Naive thymus-derived CD4-positive, alpha-beta T cell (primary cell): Measurements from ENCODE around the gene LSM4. TPM values are rescaled to one million over a fixed set of nuclear protein-coding genes. Genes with fewer than 3 reads are reported as not detected.

ENCODE experiments used
- ATAC-seq: fragments of 150-1000 bp; cut with Tn5 transposase; 2 replicates; pipeline ENCODE4 v1.10.0; 2021; ENCODE audit warnings: mild to moderate bottlenecking, moderate library complexity
- CTCF ChIA-PET: fragments of 350-600 bp; sonication (Branson Sonifier 250); formaldehyde crosslinking; loops from one replicate; lab custom pipeline; 2021; ENCODE audit warnings: antibody characterized with exemption; lab: Charles Lee
- POLR2A ChIA-PET: fragments of 350-600 bp; sonication (Branson Sonifier 250); formaldehyde crosslinking; loops from one replicate; lab custom pipeline; 2021; ENCODE audit warnings: antibody characterized with exemption, inconsistent platforms; lab: Charles Lee
- DNase-seq, 9 donors: peaks; one replicate each; pipeline versions ENCODE4 v3.0.0 to v3.0.0-alpha.2; 2020 to 2022; ENCODE audit warnings: mixed read lengths in 1 of 9
- H3K27ac ChIP-seq: one replicate; pipeline ENCODE4 v1.7.0; 2013; ENCODE audit warnings: mild to moderate bottlenecking, low read depth, low read length, moderate library complexity
- H3K27me3 ChIP-seq, 2 donors: one replicate each; pipeline ENCODE4 v1.7.0; 2013; ENCODE audit warnings: low read length in 2 of 2, mild to moderate bottlenecking in 2 of 2, moderate library complexity in 2 of 2; ENCODE audit not compliant: control insufficient read depth in 2 of 2, insufficient read depth in 2 of 2
- H3K36me3 ChIP-seq, 3 experiments: 1 replicate in 2 of 3; 2 replicates in 1 of 3; pipeline ENCODE4 v1.7.0; 2013; ENCODE audit warnings: low read length in 3 of 3, mild to moderate bottlenecking in 3 of 3, moderate library complexity in 1 of 3; ENCODE audit not compliant: insufficient read depth in 3 of 3, control insufficient read depth in 2 of 3
- H3K4me1 ChIP-seq, 2 donors: one replicate each; pipeline ENCODE4 v1.7.0; 2013; ENCODE audit warnings: low read length in 2 of 2, mild to moderate bottlenecking in 2 of 2, moderate library complexity in 1 of 2; ENCODE audit not compliant: control insufficient read depth in 2 of 2, insufficient read depth in 2 of 2
- H3K4me3 ChIP-seq: 2 replicates; pipeline ENCODE4 v1.7.0; 2013; ENCODE audit warnings: mild to moderate bottlenecking, low read length
- H3K9me3 ChIP-seq, 3 experiments: 1 replicate in 2 of 3; 2 replicates in 1 of 3; pipeline ENCODE4 v1.7.0; 2013; ENCODE audit warnings: low read length in 3 of 3; ENCODE audit not compliant: control insufficient read depth in 2 of 3
- H3K27ac Mint-ChIP-seq, 9 donors: one replicate each; pipeline ENCODE4 v1.8.0; 2020 to 2022; ENCODE audit warnings: mixed read lengths in 9 of 9, mild to moderate bottlenecking in 8 of 9, moderate library complexity in 5 of 9, inconsistent platforms in 2 of 9
- H3K27me3 Mint-ChIP-seq, 5 donors: one replicate each; pipeline ENCODE4 v1.8.0; 2021 to 2022; ENCODE audit warnings: mixed read lengths in 5 of 5, mild to moderate bottlenecking in 1 of 5
- H3K36me3 Mint-ChIP-seq, 5 donors: one replicate each; pipeline ENCODE4 v1.8.0; 2020 to 2022; ENCODE audit warnings: mixed read lengths in 5 of 5, mild to moderate bottlenecking in 3 of 5, inconsistent platforms in 1 of 5
- H3K4me1 Mint-ChIP-seq, 7 donors: one replicate each; pipeline ENCODE4 v1.8.0; 2020 to 2022; ENCODE audit warnings: mixed read lengths in 7 of 7, mild to moderate bottlenecking in 3 of 7, inconsistent platforms in 1 of 7
- H3K4me3 Mint-ChIP-seq, 10 donors: one replicate each; pipeline ENCODE4 v1.8.0; 2020 to 2022; ENCODE audit warnings: mild to moderate bottlenecking in 10 of 10, mixed read lengths in 10 of 10, moderate library complexity in 6 of 10, inconsistent platforms in 2 of 10
- H3K9me3 Mint-ChIP-seq, 11 donors: one replicate each; pipeline ENCODE4 v1.8.0; 2020 to 2022; ENCODE audit warnings: mixed read lengths in 11 of 11, mild to moderate bottlenecking in 4 of 11, inconsistent platforms in 1 of 11, moderate library complexity in 1 of 11
- intact Hi-C, 2 donors: fragments of 100-400 bp; cut with micrococcal nuclease; formaldehyde crosslinking; loops; one replicate each; pipeline ENCODE4 v1.15.1; 2023
- polyA plus RNA-seq, 2 donors: library from polyadenylated mRNA; unstranded; fragments of 300-500 nt; fragmentation: Illumina TruSeq; gene quantifications; one replicate each; pipeline ENCODE4 v1.2.3, GENCODE V29; 2021
- total RNA-seq, 6 experiments: library from RNA in 5 of 6; stranded (reverse) in 5 of 6; gene quantifications; 1 replicate in 5 of 6; 2 replicates in 1 of 6; pipeline ENCODE4 v1.2.3 and lab custom pipeline; 2021 to 2026

Gene LSM4
- total and polyA plus RNA-seq, 7 experiments from 2014 or later: 45.3 to 163 (median 67.5) TPM

DNA sequence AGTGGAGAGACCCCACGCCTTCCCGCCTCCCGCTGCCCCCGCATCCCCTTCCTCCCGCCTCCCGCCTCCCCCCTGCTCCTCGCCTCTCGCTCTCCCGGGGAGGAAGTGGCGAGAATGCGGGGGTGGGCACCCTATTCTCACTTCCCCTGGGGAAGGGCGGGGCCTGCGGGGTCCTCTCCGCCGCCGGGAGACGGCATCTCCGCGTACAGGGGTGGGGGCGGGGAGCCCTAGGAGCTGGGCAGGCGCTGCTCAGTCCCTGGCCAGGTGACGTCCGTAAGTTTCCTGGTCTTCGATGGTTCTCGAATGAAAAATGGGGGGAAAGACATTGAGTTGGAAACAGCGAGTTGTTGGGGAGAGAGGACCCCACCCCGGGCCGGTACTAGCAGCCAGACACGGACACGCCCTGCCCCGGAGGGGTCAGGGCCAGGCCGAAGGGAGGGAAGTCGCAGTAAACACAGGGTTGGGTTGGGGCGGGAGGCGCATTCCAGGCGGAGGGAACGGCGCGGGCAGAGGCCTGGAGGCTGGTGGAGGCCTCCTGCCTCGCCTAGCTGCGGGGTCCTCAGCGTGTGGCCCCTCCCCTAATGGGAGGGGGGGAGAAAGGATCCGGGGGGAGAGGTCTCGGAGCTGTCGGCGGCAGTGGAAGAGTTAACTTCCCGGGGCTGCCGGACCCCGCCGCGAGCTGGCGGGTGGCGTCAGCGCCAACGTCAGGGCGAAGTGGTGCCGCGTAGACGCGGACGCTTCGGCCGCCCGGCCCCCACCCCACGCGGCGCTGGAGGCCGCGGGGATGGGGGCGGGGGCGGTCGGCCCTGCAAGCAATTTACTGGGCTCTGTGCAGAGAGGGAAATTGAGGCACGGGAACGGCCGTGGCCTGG is 31.1 kb downstream of the LSM4 start:
- Mint-ChIP-seq H3K4me3 (peak overlapping the region; percentile 80 to 96 (median 92)), H3K27me3 (no peaks in the 10 kb centered on the region), H3K9me3 (peaks cover 0 to 18% (median 0%) of the 10 kb centered on the region in 11 donors), H3K36me3 (peaks cover 0 to 28% (median 0%) of the 10 kb centered on the region in 5 donors), H3K27ac (peak overlapping the region; percentile 87 to 100 (median 97)), H3K4me1 (peaks cover 38 to 73% (median 58%) of the 10 kb centered on the region in 7 donors)
- Histone ChIP-seq H3K4me3 (peak overlapping the region; percentile 84), H3K36me3 (no peaks in the 10 kb centered on the region), H3K27ac (peak overlapping the region; percentile 92), H3K9me3 (no peaks in the 10 kb centered on the region), H3K4me1 (peaks cover 41 to 47% of the 10 kb centered on the region in 2 donors), H3K27me3 (no peaks in the 10 kb centered on the region)
- ChIA-PET CTCF (interaction anchor here (1.0 to 3.2 kb wide), 6 partner anchors 10 to 35 kb away, joined by 3 to 17 read pairs (median 5); partner anchors contain the start of genes JUND and LSM4), POLR2A (interaction anchor here (0.7 to 6.7 kb wide), 14 partner anchors 7 to 173 kb away, joined by 3 to 216 read pairs (median 6); partner anchors contain the start of genes JUND, LSM4, MPV17L2 and RAB3A)
- intact Hi-C loops: loop anchor here (1.0 to 5.0 kb wide), 5 partner anchors 11 to 125 kb away; partner anchors contain the start of genes JUND (in 1 of the 2), LSM4 (in 1 of the 2) and SSBP4 (in 1 of the 2)
- ATAC-seq (peak; percentile 62), DNase-seq (peak in 8 of 9 donors; percentile 67 to 93 (median 70))

DNA sequence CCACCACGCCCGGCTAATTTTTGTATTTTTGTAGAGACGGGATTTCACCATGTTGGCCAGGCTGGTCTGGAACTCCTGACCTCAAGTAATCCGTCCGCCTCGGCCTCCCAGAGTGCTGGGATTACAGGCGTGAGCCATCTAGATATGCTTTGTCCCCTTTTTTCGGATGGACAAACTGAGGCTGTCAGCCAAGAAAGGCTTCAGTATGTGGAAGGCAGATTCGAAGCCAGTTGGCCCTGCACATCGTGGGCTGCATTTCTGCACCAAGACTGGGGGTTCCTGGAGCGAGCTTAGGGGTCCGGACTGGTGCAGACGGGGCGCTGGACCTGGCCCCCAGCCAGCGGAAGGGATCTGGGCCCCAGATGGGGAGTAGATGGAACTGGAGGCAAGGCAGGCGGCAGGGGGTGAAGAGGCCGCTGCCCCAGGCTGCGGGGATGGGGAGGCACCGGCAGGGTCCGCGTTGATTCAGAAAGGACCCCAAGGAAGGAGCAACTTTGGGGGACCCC is 31.8 kb downstream of the LSM4 start:
- DNase-seq: no peak
- Mint-ChIP-seq H3K36me3 (peaks cover 0 to 21% (median 0%) of the 10 kb centered on the region in 5 donors), H3K27ac (peak overlapping the region; percentile 87 to 100 (median 97)), H3K9me3 (peaks cover 0 to 14% (median 0%) of the 10 kb centered on the region in 11 donors), H3K27me3 (no peaks in the 10 kb centered on the region), H3K4me3 (peak overlapping the region; percentile 80 to 96 (median 92)), H3K4me1 (peaks cover 43 to 73% (median 61%) of the 10 kb centered on the region in 7 donors)
- Histone ChIP-seq H3K4me3 (peak overlapping the region; percentile 84), H3K4me1 (peaks cover 41 to 47% of the 10 kb centered on the region in 2 donors), H3K36me3 (no peaks in the 10 kb centered on the region), H3K27ac (peak overlapping the region; percentile 92), H3K27me3 (no peaks in the 10 kb centered on the region), H3K9me3 (no peaks in the 10 kb centered on the region)
- no peak for ATAC-seq
- CTCF ChIA-PET: interaction anchor here (1.5 kb wide), 1 partner anchor 38 kb away, joined by 3 read pairs; no protein-coding TSS in a partner anchor
- intact Hi-C loops: loop anchor here (1.0 to 5.0 kb wide), 5 partner anchors 10 to 126 kb away; partner anchors contain the start of genes JUND (in 1 of the 2), LSM4 (in 1 of the 2) and SSBP4 (in 1 of the 2)
- POLR2A ChIA-PET: interaction anchor here (3.8 to 6.7 kb wide), 5 partner anchors 11 to 30 kb away, joined by 23 to 216 read pairs (median 49); partner anchors contain the start of genes JUND and LSM4

DNA sequence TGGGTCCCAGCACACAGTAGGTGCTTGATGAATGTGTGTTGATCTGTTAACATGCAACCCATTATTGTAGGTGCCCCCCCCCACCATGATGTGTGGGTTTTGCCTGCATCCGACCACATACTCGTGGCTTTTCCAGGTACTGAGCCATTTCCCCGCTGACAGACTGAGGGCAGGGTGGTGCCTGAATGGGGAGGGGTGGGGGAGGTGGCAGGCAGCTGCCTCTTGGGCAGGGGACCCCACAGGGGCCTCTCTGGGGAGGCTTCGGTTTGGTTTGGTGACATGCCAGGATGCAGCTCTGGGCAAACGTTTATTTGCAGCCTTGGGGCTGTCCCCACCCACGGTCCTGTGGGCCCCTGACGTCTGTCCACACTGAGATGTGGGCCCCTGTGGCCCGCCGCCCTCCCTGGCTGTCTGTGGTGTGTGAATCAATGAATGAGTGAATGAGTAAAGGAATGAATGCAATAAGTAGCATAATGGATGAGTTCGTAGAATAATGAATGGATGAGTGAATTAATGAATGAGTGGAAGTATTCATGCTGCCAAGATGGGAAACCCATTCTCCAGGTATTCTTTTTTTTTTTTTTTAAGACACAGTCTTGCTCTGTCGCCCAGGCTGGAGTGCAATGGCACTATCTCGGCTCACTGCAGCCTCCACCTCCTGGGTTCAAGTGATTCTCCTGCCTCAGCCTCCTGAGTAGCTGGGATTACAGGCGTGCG is 32.4 kb downstream of the LSM4 start:
- no peaks in the 10 kb centered on the region for H3K27me3 Mint-ChIP-seq
- Histone ChIP-seq H3K4me3 (no peak overlapping the region), H3K36me3 (no peaks in the 10 kb centered on the region), H3K4me1 (peaks cover 41 to 47% of the 10 kb centered on the region in 2 donors), H3K9me3 (no peaks in the 10 kb centered on the region), H3K27me3 (no peaks in the 10 kb centered on the region), H3K27ac (peak overlapping the region; percentile 92)
- H3K9me3 Mint-ChIP-seq: peaks cover 0 to 8% (median 0%) of the 10 kb centered on the region in 11 donors
- peak; percentile 65 for ATAC-seq
- H3K4me1 Mint-ChIP-seq: peaks cover 43 to 72% (median 63%) of the 10 kb centered on the region in 7 donors
- H3K27ac Mint-ChIP-seq: peak overlapping the region; percentile 87 to 100 (median 97)
- ChIA-PET CTCF (interaction anchor here (1.5 kb wide), 1 partner anchor 39 kb away, joined by 3 read pairs; no protein-coding TSS in a partner anchor), POLR2A (interaction anchor here (3.8 to 6.7 kb wide), 5 partner anchors 10 to 31 kb away, joined by 23 to 216 read pairs (median 49); partner anchors contain the start of genes JUND and LSM4)
- DNase-seq: peak in 8 of 9 donors; percentile 47 to 93 (median 59)
- intact Hi-C loops: loop anchor here (1.0 to 5.0 kb wide), 6 partner anchors 9 to 127 kb away; partner anchors contain the start of genes JUND (in 2 of the 2), LSM4 (in 2 of the 2) and SSBP4 (in 1 of the 2)
- peaks cover 0 to 17% (median 0%) of the 10 kb centered on the region in 5 donors for H3K36me3 Mint-ChIP-seq
- H3K4me3 Mint-ChIP-seq: peak overlapping the region; percentile 80 to 96 (median 92)

DNA sequence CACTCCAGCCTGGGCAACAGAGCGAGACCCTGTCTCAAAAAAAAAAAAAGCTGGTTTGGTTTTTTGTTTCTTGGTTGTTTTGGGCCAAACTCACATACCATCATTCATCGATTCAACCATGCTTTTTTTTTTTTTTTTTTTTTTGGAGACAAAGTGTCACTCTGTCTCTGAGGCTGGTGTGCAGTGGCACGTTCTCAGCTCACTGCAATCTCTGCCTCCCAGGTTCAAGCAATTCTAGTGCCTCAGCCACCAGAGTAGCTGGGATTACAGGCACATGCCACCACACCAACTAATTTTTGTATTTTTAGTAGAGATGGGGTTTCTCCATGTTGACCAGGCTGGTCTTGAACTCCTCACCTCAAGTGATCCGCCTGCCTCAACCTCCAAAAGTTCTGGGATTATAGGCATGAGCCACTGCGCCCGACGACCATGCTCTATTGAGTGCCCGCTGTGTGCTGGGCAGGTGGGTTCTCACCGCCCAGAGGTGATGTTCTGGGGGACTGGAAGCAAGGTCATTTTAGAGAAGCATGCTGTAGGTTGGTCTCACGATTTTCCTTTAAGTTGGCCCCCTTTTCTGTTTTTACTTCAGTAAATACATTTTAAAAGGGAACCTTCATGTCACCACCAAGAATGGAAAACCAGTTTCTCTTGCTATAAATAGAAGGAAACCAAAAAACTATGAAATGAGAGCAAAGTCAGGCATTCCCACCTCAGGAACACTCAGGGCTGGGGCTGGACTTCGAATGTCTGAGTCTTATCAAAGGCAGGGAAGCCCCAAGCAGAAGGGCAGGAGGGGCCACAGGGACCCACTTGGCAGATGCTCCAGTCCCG is 33.2 kb downstream of the LSM4 start:
- H3K4me3 Mint-ChIP-seq: peak overlapping the region; percentile 71 to 96 (median 91)
- Histone ChIP-seq H3K9me3 (no peaks in the 10 kb centered on the region), H3K27me3 (no peaks in the 10 kb centered on the region), H3K36me3 (no peaks in the 10 kb centered on the region), H3K4me1 (peaks cover 44 to 45% of the 10 kb centered on the region in 2 donors), H3K4me3 (no peak overlapping the region), H3K27ac (peak overlapping the region; percentile 92)
- H3K27me3 Mint-ChIP-seq: no peaks in the 10 kb centered on the region
- POLR2A ChIA-PET: interaction anchor here (1.1 to 6.7 kb wide), 7 partner anchors 10 to 37 kb away, joined by 4 to 216 read pairs (median 42); partner anchors contain the start of genes JUND and LSM4
- intact Hi-C loops: loop anchor here (1.0 to 5.0 kb wide), 5 partner anchors 8 to 128 kb away; partner anchors contain the start of genes JUND (in 1 of the 2), LSM4 (in 1 of the 2) and SSBP4 (in 1 of the 2)
- peak overlapping the region; percentile 87 to 100 (median 96) for H3K27ac Mint-ChIP-seq
- ATAC-seq: no peak
- DNase-seq: no peak
- peaks cover 0 to 13% (median 0%) of the 10 kb centered on the region in 5 donors for H3K36me3 Mint-ChIP-seq
- peaks cover 0 to 2% (median 0%) of the 10 kb centered on the region in 11 donors for H3K9me3 Mint-ChIP-seq
- peaks cover 44 to 74% (median 66%) of the 10 kb centered on the region in 7 donors for H3K4me1 Mint-ChIP-seq
- CTCF ChIA-PET: interaction anchor here (0.6 to 1.5 kb wide), 4 partner anchors 15 to 48 kb away, joined by 3 to 6 read pairs (median 4); no protein-coding TSS in a partner anchor
